ENCODE results near the gene CD47. TPM values are rescaled to one million over a fixed set of nuclear protein-coding genes. Genes with fewer than 3 reads are reported as not detected.

Gene CD47
- total and polyA plus RNA-seq, 2 donors (not counting 1 experiment from before 2014, with no cell fraction given) = 86.4 to 259 TPM

GRCh38 chr3:108098003-108098370, 7.2 kb upstream of the CD47 start:
- ATAC-seq (ENCODE audit: low read depth) (no peak), DNase-seq (no peak)
- ChIA-PET POLR2A (interaction anchor here (1.6 kb wide), 1 partner anchor 26 kb away, joined by 6 read pairs; no protein-coding TSS in a partner anchor), CTCF (no interaction called here)
- Mint-ChIP-seq H3K4me1 (peaks cover 50% of the 10 kb centered on the region), H3K9me3 (ENCODE audit: insufficient read depth) (no peaks in the 10 kb centered on the region), H3K27ac (no peak overlapping the region), H3K27me3 (no peaks in the 10 kb centered on the region), H3K4me3 (no peak overlapping the region)
- no peak overlapping the region for H3K4me3 ChIP-seq (ENCODE audit: control extremely low read depth in 1 of 5, extremely low read depth in 1 of 5, insufficient read depth in 1 of 5, low read depth in 2 of 5, low read length in 4 of 5)
- no peaks in the 10 kb centered on the region for H4K20me1 ChIP-seq (ENCODE audit: control insufficient read depth, insufficient read depth, low read length, poor library complexity, severe bottlenecking)
- intact Hi-C loops (cut with micrococcal nuclease) = no loop called here
- no peak for TF ChIP-seq CTCF (IDR thresholded peaks at IDR 0.05)
- TF ChIP-seq EZH2 (IDR thresholded peaks at IDR 0.05; ENCODE audit: borderline replicate concordance, insufficient read depth, low read depth, low read length, poor library complexity, severe bottlenecking) = no peak
- no peaks in the 10 kb centered on the region for H3K36me3 ChIP-seq (replicated peaks in 1 of 2; ENCODE audit: control extremely low read depth in 1 of 2, control insufficient read depth in 1 of 2, extremely low read depth in 1 of 2, insufficient read depth in 2 of 2, low read length in 1 of 2)
- H3K27ac ChIP-seq (ENCODE audit: low read length in 2 of 2) = no peak overlapping the region
- H3K4me2 ChIP-seq (replicated peaks; ENCODE audit: low read depth, low read length, poor library complexity, severe bottlenecking) = no peak overlapping the region
- H3K4me1 ChIP-seq (ENCODE audit: control insufficient read depth in 2 of 2, insufficient read depth in 2 of 2, low read length in 2 of 2) = peaks cover 40 to 41% of the 10 kb centered on the region in 2 donors
- H3K27me3 ChIP-seq (replicated peaks in 1 of 4; ENCODE audit: control extremely low read depth in 1 of 4, control insufficient read depth in 3 of 4, insufficient read depth in 4 of 4, low read length in 3 of 4) = no peaks in the 10 kb centered on the region
- H3K9ac ChIP-seq (ENCODE audit: low read length) = no peak overlapping the region
- WGBS (ENCODE audit: insufficient coverage) = 100% methylated on average over 1 of the region's 2 CpGs
- peaks cover 4% of the 10 kb centered on the region for H3K79me2 ChIP-seq (ENCODE audit: control insufficient read depth, insufficient read depth, low read length)
- H3K9me3 ChIP-seq (ENCODE audit: control extremely low read depth in 1 of 3, control insufficient read depth in 2 of 3, insufficient read depth in 1 of 3, low read length in 2 of 3) = no peaks in the 10 kb centered on the region
- H2AFZ ChIP-seq (ENCODE audit: insufficient read depth, low read depth, low read length, poor library complexity, severe bottlenecking) = no peak overlapping the region

GRCh38 chr3:108097322-108098002, 6.6 kb upstream of the CD47 start:
- no peaks in the 10 kb centered on the region for H3K9me3 ChIP-seq (ENCODE audit: control extremely low read depth in 1 of 3, control insufficient read depth in 2 of 3, insufficient read depth in 1 of 3, low read length in 2 of 3)
- ChIA-PET POLR2A (interaction anchor here (1.3 to 1.6 kb wide), 2 partner anchors 27 to 28 kb away, joined by 4 to 6 read pairs; no protein-coding TSS in a partner anchor), CTCF (no interaction called here)
- Mint-ChIP-seq H3K27ac (no peak overlapping the region), H3K9me3 (ENCODE audit: insufficient read depth) (no peaks in the 10 kb centered on the region), H3K4me1 (peaks cover 50% of the 10 kb centered on the region), H3K27me3 (no peaks in the 10 kb centered on the region), H3K4me3 (no peak overlapping the region)
- TF ChIP-seq CTCF (IDR thresholded peaks at IDR 0.05) (no peak), EZH2 (IDR thresholded peaks at IDR 0.05; ENCODE audit: borderline replicate concordance, insufficient read depth, low read depth, low read length, poor library complexity, severe bottlenecking) (no peak)
- no peak for ATAC-seq (ENCODE audit: low read depth)
- H2AFZ ChIP-seq (ENCODE audit: insufficient read depth, low read depth, low read length, poor library complexity, severe bottlenecking) = no peak overlapping the region
- no peaks in the 10 kb centered on the region for H4K20me1 ChIP-seq (ENCODE audit: control insufficient read depth, insufficient read depth, low read length, poor library complexity, severe bottlenecking)
- WGBS (ENCODE audit: insufficient coverage) = 100% methylated on average over 1 of the region's 8 CpGs
- H3K27ac ChIP-seq (ENCODE audit: low read length in 2 of 2) = no peak overlapping the region
- no peak overlapping the region for H3K4me3 ChIP-seq (ENCODE audit: control extremely low read depth in 1 of 5, extremely low read depth in 1 of 5, insufficient read depth in 1 of 5, low read depth in 2 of 5, low read length in 4 of 5)
- no peaks in the 10 kb centered on the region for H3K27me3 ChIP-seq (replicated peaks in 1 of 4; ENCODE audit: control extremely low read depth in 1 of 4, control insufficient read depth in 3 of 4, insufficient read depth in 4 of 4, low read length in 3 of 4)
- H3K9ac ChIP-seq (ENCODE audit: low read length) = no peak overlapping the region
- no peak overlapping the region for H3K4me2 ChIP-seq (replicated peaks; ENCODE audit: low read depth, low read length, poor library complexity, severe bottlenecking)
- no peaks in the 10 kb centered on the region for H3K79me2 ChIP-seq (ENCODE audit: control insufficient read depth, insufficient read depth, low read length)
- intact Hi-C loops (cut with micrococcal nuclease) = no loop called here
- DNase-seq = no peak
- H3K36me3 ChIP-seq (replicated peaks in 1 of 2; ENCODE audit: control extremely low read depth in 1 of 2, control insufficient read depth in 1 of 2, extremely low read depth in 1 of 2, insufficient read depth in 2 of 2, low read length in 1 of 2) = no peaks in the 10 kb centered on the region
- H3K4me1 ChIP-seq (ENCODE audit: control insufficient read depth in 2 of 2, insufficient read depth in 2 of 2, low read length in 2 of 2) = peaks cover 38 to 41% of the 10 kb centered on the region in 2 donors
